ENCODE data around the gene MVD. TPM values are rescaled to one million over a fixed set of nuclear protein-coding genes. Genes with fewer than 3 reads are reported as not detected.

Gene MVD
- polyA plus RNA-seq, 1 donor (not counting 4 experiments of a cell fraction or from before 2014, with no cell fraction given) = 59.6 TPM

DNA sequence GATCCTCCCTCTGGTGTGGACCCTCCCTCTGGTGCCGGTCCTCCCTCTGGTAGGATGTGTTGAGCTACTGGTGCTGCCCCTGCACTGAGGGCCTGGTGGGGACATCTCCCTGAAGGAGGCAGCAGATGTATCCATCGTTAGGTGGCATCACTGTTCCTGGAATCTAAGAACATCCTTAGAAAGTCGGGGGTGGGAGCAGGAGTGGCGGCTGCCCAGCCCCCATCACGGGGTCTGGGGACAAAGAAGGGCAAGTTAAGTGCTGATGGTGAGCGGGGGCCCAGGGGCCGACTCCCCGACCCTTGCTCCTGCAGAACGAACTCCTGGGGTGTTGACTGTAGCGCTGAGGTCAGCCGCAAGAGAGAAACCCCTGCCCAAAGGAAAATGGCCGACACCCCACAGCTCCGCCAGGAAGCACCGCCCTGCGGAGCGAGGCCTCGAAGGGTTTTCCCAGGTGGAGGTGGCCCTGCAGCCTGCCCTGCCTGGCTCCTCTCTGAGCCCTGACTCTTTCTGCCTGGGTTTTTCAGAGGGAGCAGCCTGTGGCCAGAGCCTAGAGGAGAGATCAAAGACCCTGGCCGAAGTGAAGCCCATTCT lies 49.0 kb upstream of the MVD start:
- Histone ChIP-seq H3K4me3 (ENCODE audit: control insufficient read depth in 2 of 3, extremely low read depth in 1 of 3, insufficient read depth in 2 of 3, low read depth in 1 of 3, low read length in 3 of 3) (no peak overlapping the region), H3K27ac (ENCODE audit: control insufficient read depth, insufficient read depth, low read length) (no peak overlapping the region), H3K27me3 (ENCODE audit: control insufficient read depth, extremely low read depth, insufficient read depth, low read length) (no peaks in the 10 kb centered on the region), H4K20me1 (ENCODE audit: control insufficient read depth, extremely low read depth, insufficient read depth, low read length) (peaks cover 3% of the 10 kb centered on the region), H3K9ac (ENCODE audit: control insufficient read depth, extremely low read depth, insufficient read depth, low read length) (no peak overlapping the region), H3K4me1 (ENCODE audit: control insufficient read depth, extremely low read depth, insufficient read depth, low read length) (peaks cover under 1% of the 10 kb centered on the region), H3K4me2 (ENCODE audit: control insufficient read depth, extremely low read depth, insufficient read depth, low read depth, low read length) (no peak overlapping the region), H3K36me3 (ENCODE audit: control insufficient read depth in 2 of 2, extremely low read depth in 1 of 2, insufficient read depth in 2 of 2, low read length in 2 of 2) (peaks cover 33 to 35% of the 10 kb centered on the region in 2 experiments), H2AFZ (ENCODE audit: control insufficient read depth, low read length) (no peak overlapping the region), H3K9me1 (ENCODE audit: control insufficient read depth, extremely low read depth, insufficient read depth, low read length) (no peaks in the 10 kb centered on the region), H3K79me2 (ENCODE audit: control insufficient read depth, insufficient read depth, low read length) (peaks cover 19% of the 10 kb centered on the region), H3K9me3 (ENCODE audit: control insufficient read depth, low read depth, low read length) (no peaks in the 10 kb centered on the region)
- dilution Hi-C loops (cut with MboI; ENCODE audit: extremely low pct_ligation_motif_present, low sequenced_read_pairs) = no loop called here
- no peak for FAIRE-seq
- no peak for DNase-seq (ENCODE audit: low read depth, low spot score)
- TF ChIP-seq, protein P1, sequence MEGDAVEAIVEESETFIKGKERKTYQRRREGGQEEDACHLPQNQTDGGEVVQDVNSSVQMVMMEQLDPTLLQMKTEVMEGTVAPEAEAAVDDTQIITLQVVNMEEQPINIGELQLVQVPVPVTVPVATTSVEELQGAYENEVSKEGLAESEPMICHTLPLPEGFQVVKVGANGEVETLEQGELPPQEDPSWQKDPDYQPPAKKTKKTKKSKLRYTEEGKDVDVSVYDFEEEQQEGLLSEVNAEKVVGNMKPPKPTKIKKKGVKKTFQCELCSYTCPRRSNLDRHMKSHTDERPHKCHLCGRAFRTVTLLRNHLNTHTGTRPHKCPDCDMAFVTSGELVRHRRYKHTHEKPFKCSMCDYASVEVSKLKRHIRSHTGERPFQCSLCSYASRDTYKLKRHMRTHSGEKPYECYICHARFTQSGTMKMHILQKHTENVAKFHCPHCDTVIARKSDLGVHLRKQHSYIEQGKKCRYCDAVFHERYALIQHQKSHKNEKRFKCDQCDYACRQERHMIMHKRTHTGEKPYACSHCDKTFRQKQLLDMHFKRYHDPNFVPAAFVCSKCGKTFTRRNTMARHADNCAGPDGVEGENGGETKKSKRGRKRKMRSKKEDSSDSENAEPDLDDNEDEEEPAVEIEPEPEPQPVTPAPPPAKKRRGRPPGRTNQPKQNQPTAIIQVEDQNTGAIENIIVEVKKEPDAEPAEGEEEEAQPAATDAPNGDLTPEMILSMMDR (optimal IDR thresholded peaks at IDR 0.05 in 1 of 3, IDR thresholded peaks at IDR 0.05 in 1 of 3, conservative IDR thresholded peaks at IDR 0.05 in 1 of 3; ENCODE audit: extremely low read depth in 1 of 3, insufficient read depth in 2 of 3, low read length in 3 of 3) = no peak
- no peak for TF ChIP-seq EZH2 (IDR thresholded peaks at IDR 0.05; ENCODE audit: low read length)

DNA sequence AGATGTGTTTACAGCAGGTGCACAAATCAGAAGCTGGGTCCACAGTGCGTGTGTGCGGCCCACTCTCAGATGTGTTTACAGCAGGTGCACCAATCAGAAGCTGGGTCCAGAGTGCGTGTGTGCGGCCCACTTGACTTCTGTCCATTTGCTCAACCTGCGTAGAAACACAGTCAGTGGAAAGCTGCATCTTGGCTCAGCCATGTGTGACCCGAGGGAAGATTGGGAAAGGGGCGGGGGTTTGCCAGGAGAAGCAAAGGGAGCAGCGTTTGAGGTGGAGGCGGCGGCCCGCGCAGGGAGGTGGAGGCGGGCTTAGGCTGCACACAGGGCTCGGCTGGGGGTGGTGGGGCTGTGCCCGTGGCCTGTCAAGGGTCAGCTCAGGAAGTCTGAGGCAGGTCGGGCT lies 47.7 kb upstream of the MVD start:
- H3K27me3 ChIP-seq (ENCODE audit: control insufficient read depth, extremely low read depth, insufficient read depth, low read length) = no peaks in the 10 kb centered on the region
- DNase-seq (ENCODE audit: low read depth, low spot score) (no peak), FAIRE-seq (no peak)
- H3K4me3 ChIP-seq (ENCODE audit: control insufficient read depth in 2 of 3, extremely low read depth in 1 of 3, insufficient read depth in 2 of 3, low read depth in 1 of 3, low read length in 3 of 3) = no peak overlapping the region
- no peaks in the 10 kb centered on the region for H3K9me3 ChIP-seq (ENCODE audit: control insufficient read depth, low read depth, low read length)
- no peak overlapping the region for H2AFZ ChIP-seq (ENCODE audit: control insufficient read depth, low read length)
- H3K36me3 ChIP-seq (ENCODE audit: control insufficient read depth in 2 of 2, extremely low read depth in 1 of 2, insufficient read depth in 2 of 2, low read length in 2 of 2) = peaks cover 20 to 27% of the 10 kb centered on the region in 2 experiments
- no peak overlapping the region for H3K27ac ChIP-seq (ENCODE audit: control insufficient read depth, insufficient read depth, low read length)
- dilution Hi-C loops (cut with MboI; ENCODE audit: extremely low pct_ligation_motif_present, low sequenced_read_pairs) = no loop called here
- no peak overlapping the region for H3K9ac ChIP-seq (ENCODE audit: control insufficient read depth, extremely low read depth, insufficient read depth, low read length)
- no peak overlapping the region for H3K4me2 ChIP-seq (ENCODE audit: control insufficient read depth, extremely low read depth, insufficient read depth, low read depth, low read length)
- TF ChIP-seq EZH2 (IDR thresholded peaks at IDR 0.05; ENCODE audit: low read length) = no peak
- TF ChIP-seq, protein P1 (optimal IDR thresholded peaks at IDR 0.05 in 1 of 3, IDR thresholded peaks at IDR 0.05 in 1 of 3, conservative IDR thresholded peaks at IDR 0.05 in 1 of 3; ENCODE audit: extremely low read depth in 1 of 3, insufficient read depth in 2 of 3, low read length in 3 of 3) = no peak
- H4K20me1 ChIP-seq (ENCODE audit: control insufficient read depth, extremely low read depth, insufficient read depth, low read length) = no peaks in the 10 kb centered on the region
- H3K9me1 ChIP-seq (ENCODE audit: control insufficient read depth, extremely low read depth, insufficient read depth, low read length) = no peaks in the 10 kb centered on the region
- peaks cover 3% of the 10 kb centered on the region for H3K4me1 ChIP-seq (ENCODE audit: control insufficient read depth, extremely low read depth, insufficient read depth, low read length)
- peaks cover 23% of the 10 kb centered on the region for H3K79me2 ChIP-seq (ENCODE audit: control insufficient read depth, insufficient read depth, low read length)
